ENCODE results near the gene KLK13.

- TF ChIP-seq ZNF512 (CRISPR knock-in tag; IDR thresholded peaks at IDR 0.05) (no peak), NR2C2 (CRISPR knock-in tag; IDR thresholded peaks at IDR 0.05; ENCODE audit: borderline replicate concordance) (no peak), NR1H2 (CRISPR knock-in tag; IDR thresholded peaks at IDR 0.05; ENCODE audit: borderline replicate concordance, low read depth) (no peak)
Measured at GRCh38 chr19:51093101-51093500, 28.2 kb upstream of the KLK13 start.
